Activated naive CD4-positive, alpha-beta T cell treated with Interleukin-2 at 50 U/mL for 16 hours (primary cell): ENCODE data around the gene IGF2BP2.

ENCODE experiments used
- DNase-seq: peaks from one replicate; pipeline ENCODE4 v3.0.0-alpha.2; 2020

Gene IGF2BP2

GRCh38 chr3:185730550-185730949, 94.3 kb downstream of the IGF2BP2 start:
- no peak for DNase-seq

GRCh38 chr3:185729337-185730055, 95.3 kb downstream of the IGF2BP2 start:
- no peak for DNase-seq

- no peak for DNase-seq
Observed at GRCh38 chr3:185728630-185729336, 96.1 kb downstream of the IGF2BP2 start.

- DNase-seq: no peak
Observed at GRCh38 chr3:185727873-185728272, 97.0 kb downstream of the IGF2BP2 start.

- DNase-seq: no peak
Observed at GRCh38 chr3:185726254-185726967, 98.4 kb downstream of the IGF2BP2 start.

- no peak for DNase-seq
Observed at GRCh38 chr3:185724761-185725160, 100.1 kb downstream of the IGF2BP2 start.

- DNase-seq: no peak
Observed at GRCh38 chr3:185724251-185724650, 100.6 kb downstream of the IGF2BP2 start.

GRCh38 chr3:185722881-185723280, 102.0 kb downstream of the IGF2BP2 start:
- DNase-seq: no peak

GRCh38 chr3:185721970-185722369, 102.9 kb downstream of the IGF2BP2 start:
- DNase-seq: no peak

- no peak for DNase-seq
Observed at GRCh38 chr3:185720326-185720725, 104.5 kb downstream of the IGF2BP2 start.

GRCh38 chr3:185718736-185719593, 105.9 kb downstream of the IGF2BP2 start:
- no peak for DNase-seq

GRCh38 chr3:185717627-185718402, 107.0 kb downstream of the IGF2BP2 start:
- no peak for DNase-seq

GRCh38 chr3:185717121-185717520, 107.7 kb downstream of the IGF2BP2 start:
- DNase-seq: no peak

GRCh38 chr3:185716436-185717108, 108.3 kb downstream of the IGF2BP2 start:
- DNase-seq: no peak

GRCh38 chr3:185715091-185715490, 109.8 kb downstream of the IGF2BP2 start:
- no peak for DNase-seq

- no peak for DNase-seq
Observed at GRCh38 chr3:185714085-185714484, 110.8 kb downstream of the IGF2BP2 start.

GRCh38 chr3:185713015-185713414, 111.8 kb downstream of the IGF2BP2 start:
- DNase-seq: no peak

GRCh38 chr3:185712337-185712736, 112.5 kb downstream of the IGF2BP2 start:
- DNase-seq: no peak

- no peak for DNase-seq
Observed at GRCh38 chr3:185711255-185711870, 113.5 kb downstream of the IGF2BP2 start.

- no peak for DNase-seq
Observed at GRCh38 chr3:185709251-185709955, 115.4 kb downstream of the IGF2BP2 start.
